OCI-LY7 (cell line): ENCODE measurements around the gene AGRN. TPM values are rescaled to one million over a fixed set of nuclear protein-coding genes. Genes with fewer than 3 reads are reported as not detected.

Experiments used
- BruUV-seq: library from RNA; stranded (reverse); fragments of 400-500 nt; replicated peaks from 2 replicates; lab custom pipeline; 2021; lab: Mats Ljungman, UMichigan
- CTCF ChIA-PET: fragments of 300-600 bp; sonication (Branson Sonifier 250); formaldehyde crosslinking; loops from one replicate; lab custom pipeline; 2022; ENCODE audit warnings: antibody characterized with exemption; ENCODE audit not compliant: unreplicated experiment; lab: Charles Lee
- POLR2A ChIA-PET: fragments of 300-600 bp; sonication (Branson Sonifier 250); formaldehyde crosslinking; loops from one replicate; lab custom pipeline; 2022; ENCODE audit warnings: antibody characterized with exemption; lab: Charles Lee
- DNase-seq: peaks from one replicate; pipeline ENCODE4 v3.0.0-alpha.2; 2015; ENCODE audit warnings: low spot score
- H2AFZ ChIP-seq: fragments of 200-600 bp; sonication (generic), shearing (Covaris generic); 2 replicates; pipeline ENCODE4 v1.6.1; 2014; ENCODE audit warnings: mild to moderate bottlenecking, antibody characterized with exemption, low read length, moderate library complexity
- H3K27ac ChIP-seq: fragments of 200-600 bp; sonication (generic); 2 replicates; pipeline ENCODE4 v1.5.1; 2014; ENCODE audit warnings: mixed run types, low read depth, mild to moderate bottlenecking, moderate library complexity, low read length, inconsistent platforms; ENCODE audit not compliant: poor library complexity, severe bottlenecking
- H3K36me3 ChIP-seq: fragments of 200-600 bp; sonication (generic); 2 replicates; pipeline ENCODE4 v1.6.1; 2014; ENCODE audit warnings: mild to moderate bottlenecking, antibody characterized with exemption, low read length, moderate library complexity, mixed read lengths; ENCODE audit not compliant: insufficient read depth
- H3K4me1 ChIP-seq: fragments of 200-600 bp; sonication (generic); 2 replicates; pipeline ENCODE4 v1.5.1; 2014; ENCODE audit warnings: mild to moderate bottlenecking, low read length; ENCODE audit not compliant: insufficient read depth, poor library complexity, severe bottlenecking
- H3K4me2 ChIP-seq: fragments of 200-600 bp; sonication (generic); 2 replicates; pipeline ENCODE4 v1.6.1; 2014; ENCODE audit warnings: mild to moderate bottlenecking, low read length
- H3K4me3 ChIP-seq: fragments of 200-600 bp; sonication (generic); 2 replicates; pipeline ENCODE4 v1.5.1; 2014; ENCODE audit warnings: mild to moderate bottlenecking, low read depth, low read length; ENCODE audit not compliant: poor library complexity, severe bottlenecking
- H3K79me2 ChIP-seq: fragments of 200-600 bp; sonication (generic); 2 replicates; pipeline ENCODE4 v1.6.1; 2016; ENCODE audit warnings: low read depth, mild to moderate bottlenecking, low read length, moderate library complexity, mixed read lengths; ENCODE audit not compliant: insufficient read depth
- H3K9me2 ChIP-seq: fragments of 200-600 bp; sonication (generic); 2 replicates; pipeline ENCODE4 v1.6.1; 2016; ENCODE audit warnings: mild to moderate bottlenecking, low read length, mixed read lengths; ENCODE audit not compliant: insufficient read depth
- H3K9me3 ChIP-seq: fragments of 200-600 bp; sonication (generic); 2 replicates; pipeline ENCODE4 v1.6.1; 2014; ENCODE audit warnings: mild to moderate bottlenecking, mixed run types, low read length, mixed read lengths
- H4K20me1 ChIP-seq: fragments of 200-600 bp; sonication (generic); 2 replicates; pipeline ENCODE4 v1.6.1; 2014; ENCODE audit warnings: mild to moderate bottlenecking, antibody characterized with exemption, low read length, moderate library complexity, mixed read lengths; ENCODE audit not compliant: insufficient read depth
- CTCF ChIP-seq: fragments of 200-600 bp; sonication (generic); conservative IDR thresholded peaks from 2 replicates; pipeline ENCODE4 v1.5.1; 2014; ENCODE audit warnings: mild to moderate bottlenecking, antibody characterized with exemption, low read length, moderate library complexity, mixed read lengths
- EZH2phosphoT487 ChIP-seq: fragments of 200-600 bp; sonication (generic); IDR thresholded peaks from 2 replicates; pipeline ENCODE4 v1.6.1; 2018; ENCODE audit warnings: low read depth, borderline replicate concordance, mild to moderate bottlenecking, mixed run types, antibody characterized with exemption, low read length, moderate library complexity, mixed read lengths
- intact Hi-C: fragments of 100-400 bp; cut with micrococcal nuclease; formaldehyde crosslinking; loops from one replicate; pipeline ENCODE4 v1.10.0; 2022; ENCODE audit not compliant: unreplicated experiment
- total RNA-seq, 2 experiments: library from RNA; depleted of rRNA in 1 of 2; stranded (reverse); fragments of >200 nt in 1 of 2; shearing (Covaris generic) in 1 of 2; gene quantifications; 2 replicates each; pipeline ENCODE4 v1.2.3, GENCODE V29; 2014 to 2022

The AGRN gene
- total RNA-seq, 2 experiments from 2014 or later = 2.7 to 9.1 TPM

- no peak for DNase-seq
- Histone ChIP-seq H3K79me2 (no peaks in the 10 kb centered on the region), H3K4me2 (no peak overlapping the region), H2AFZ (no peak overlapping the region), H4K20me1 (no peaks in the 10 kb centered on the region), H3K9me3 (no peaks in the 10 kb centered on the region), H3K4me1 (no peaks in the 10 kb centered on the region), H3K9me2 (no peaks in the 10 kb centered on the region), H3K36me3 (no peaks in the 10 kb centered on the region), H3K4me3 (no peak overlapping the region), H3K27ac (no peak overlapping the region)
- BruUV-seq = no TSS peak
- intact Hi-C loops = no loop called here
- CTCF ChIA-PET = no interaction called here
- POLR2A ChIA-PET = no interaction called here
- no peak for TF ChIP-seq EZH2phosphoT487
- no peak for TF ChIP-seq CTCF
Observed at GRCh38 chr1:1085911-1086841, 66.3 kb downstream of the AGRN start.

GRCh38 chr1:1086911-1087341 lies 67.0 kb downstream of the AGRN start:
- Histone ChIP-seq H4K20me1 (no peaks in the 10 kb centered on the region), H3K36me3 (no peaks in the 10 kb centered on the region), H3K79me2 (no peaks in the 10 kb centered on the region), H3K4me3 (no peak overlapping the region), H2AFZ (no peak overlapping the region), H3K9me3 (no peaks in the 10 kb centered on the region), H3K9me2 (no peaks in the 10 kb centered on the region), H3K27ac (no peak overlapping the region), H3K4me1 (no peaks in the 10 kb centered on the region), H3K4me2 (no peak overlapping the region)
- intact Hi-C loops = no loop called here
- ChIA-PET CTCF (no interaction called here), POLR2A (no interaction called here)
- no peak for DNase-seq
- BruUV-seq = no TSS peak
- TF ChIP-seq CTCF = no peak

GRCh38 chr1:1087351-1088028 lies 67.6 kb downstream of the AGRN start:
- ChIA-PET CTCF (no interaction called here), POLR2A (no interaction called here)
- H3K4me1 ChIP-seq = no peaks in the 10 kb centered on the region
- no TSS peak for BruUV-seq
- DNase-seq = no peak
- H2AFZ ChIP-seq = no peak overlapping the region
- no peak overlapping the region for H3K27ac ChIP-seq
- TF ChIP-seq EZH2phosphoT487 (no peak), CTCF (no peak)
- intact Hi-C loops = no loop called here
- no peaks in the 10 kb centered on the region for H3K9me3 ChIP-seq
- no peaks in the 10 kb centered on the region for H3K36me3 ChIP-seq
- H4K20me1 ChIP-seq = no peaks in the 10 kb centered on the region
- no peak overlapping the region for H3K4me3 ChIP-seq
- H3K9me2 ChIP-seq = no peaks in the 10 kb centered on the region
- no peaks in the 10 kb centered on the region for H3K79me2 ChIP-seq
- no peak overlapping the region for H3K4me2 ChIP-seq
